Neuron (in vitro differentiated cells): Measurements from ENCODE around the gene TMEM80.
"Not testable (repeated sequence)": the region's sequence is repeated elsewhere in the genome, so short reads cannot be mapped to it uniquely, and the experiment has no call there.

ENCODE experiments used
- H2AFZ ChIP-seq: one replicate; pipeline ENCODE4 v1.6.1; 2013; ENCODE audit warnings: low read depth, mild to moderate bottlenecking, inconsistent platforms, low read length, moderate library complexity
- H3K27me3 ChIP-seq: one replicate; pipeline ENCODE4 v1.6.1; 2013; ENCODE audit warnings: low read length; ENCODE audit not compliant: insufficient read depth
- H3K36me3 ChIP-seq: one replicate; pipeline ENCODE4 v1.6.1; 2013; ENCODE audit warnings: low read length; ENCODE audit not compliant: insufficient read depth
- H3K4me1 ChIP-seq: one replicate; pipeline ENCODE4 v1.6.1; 2013; ENCODE audit warnings: low read length; ENCODE audit not compliant: insufficient read depth
- H3K4me3 ChIP-seq: 2 replicates; pipeline ENCODE4 v1.5.1; 2013; ENCODE audit warnings: mild to moderate bottlenecking, low read length, moderate library complexity
- H3K9me3 ChIP-seq: one replicate; pipeline ENCODE4 v1.6.1; 2013; ENCODE audit warnings: low read length

Gene TMEM80

GRCh38 chr11:737899-738298 lies 42.3 kb downstream of the TMEM80 start:
- not testable (repeated sequence) for H2AFZ ChIP-seq, H3K27me3 ChIP-seq, H3K9me3 ChIP-seq, H3K36me3 ChIP-seq
- H3K4me3 ChIP-seq: peak overlapping the region; percentile 6
- peaks cover 21% of the 10 kb centered on the region for H3K4me1 ChIP-seq

GRCh38 chr11:742156-742546 lies 46.5 kb downstream of the TMEM80 start:
- Histone ChIP-seq H3K4me1 (peaks cover 19% of the 10 kb centered on the region), H3K27me3 (no peaks in the 10 kb centered on the region), H3K36me3 (no peaks in the 10 kb centered on the region), H3K4me3 (no peak overlapping the region), H2AFZ (no peak overlapping the region), H3K9me3 (no peaks in the 10 kb centered on the region)

GRCh38 chr11:742571-743201 lies 47.1 kb downstream of the TMEM80 start:
- Histone ChIP-seq H3K4me1 (peaks cover 13% of the 10 kb centered on the region), H3K9me3 (no peaks in the 10 kb centered on the region), H3K36me3 (no peaks in the 10 kb centered on the region), H3K27me3 (no peaks in the 10 kb centered on the region), H2AFZ (no peak overlapping the region), H3K4me3 (no peak overlapping the region)

- H2AFZ ChIP-seq: no peak overlapping the region
- H3K27me3 ChIP-seq: no peaks in the 10 kb centered on the region
Measured at GRCh38 chr11:745428-745827, 49.8 kb downstream of the TMEM80 start.

GRCh38 chr11:746289-747157 lies 50.9 kb downstream of the TMEM80 start:
- Histone ChIP-seq H3K4me1 (peaks cover 11% of the 10 kb centered on the region), H3K27me3 (no peaks in the 10 kb centered on the region), H3K4me3 (peak overlapping the region; percentile 95), H3K9me3 (no peaks in the 10 kb centered on the region), H3K36me3 (no peaks in the 10 kb centered on the region), H2AFZ (peak overlapping the region; percentile 92)

More at GRCh38 chr11:745428-745827, 49.8 kb downstream of the TMEM80 start:
- Histone ChIP-seq H3K4me1 (peaks cover 15% of the 10 kb centered on the region), H3K36me3 (no peaks in the 10 kb centered on the region), H3K4me3 (no peak overlapping the region), H3K9me3 (no peaks in the 10 kb centered on the region)

- no peaks in the 10 kb centered on the region for H3K27me3 ChIP-seq
- H3K9me3 ChIP-seq: no peaks in the 10 kb centered on the region
- peak within 1 kb of the TSS; percentile 92 for H2AFZ ChIP-seq
- peak within 1 kb of the TSS; percentile 95 for H3K4me3 ChIP-seq
- H3K4me1 ChIP-seq: peaks cover 11% of the 10 kb centered on the region
- H3K36me3 ChIP-seq: peaks cover 2% of the 10 kb centered on the region
Measured at GRCh38 chr11:747158-748006, 51.8 kb downstream of the TMEM80 start, which contains the start of gene TALDO1. Gene TALDO1, plus strand, starts transcription at chr11:747464. Its CDS starts 18 bp downstream, at chr11:747482.

- peak overlapping the region; percentile 92 for H2AFZ ChIP-seq
- peak overlapping the region; percentile 95 for H3K4me3 ChIP-seq
- H3K36me3 ChIP-seq: peaks cover 8% of the 10 kb centered on the region
- no peaks in the 10 kb centered on the region for H3K9me3 ChIP-seq
- no peaks in the 10 kb centered on the region for H3K27me3 ChIP-seq
- peaks cover 11% of the 10 kb centered on the region for H3K4me1 ChIP-seq
Measured at GRCh38 chr11:748007-748359, 52.4 kb downstream of the TMEM80 start.

GRCh38 chr11:749731-750130 lies 54.1 kb downstream of the TMEM80 start:
- H3K36me3 ChIP-seq: peaks cover 8% of the 10 kb centered on the region
- H3K4me3 ChIP-seq: no peak overlapping the region
- no peak overlapping the region for H2AFZ ChIP-seq
- H3K4me1 ChIP-seq: peaks cover 11% of the 10 kb centered on the region
- H3K9me3 ChIP-seq: no peaks in the 10 kb centered on the region
- no peaks in the 10 kb centered on the region for H3K27me3 ChIP-seq
